ENCODE data around the gene RCAN1.
"Not testable (repeated sequence)": the region's sequence is repeated elsewhere in the genome, so short reads cannot be mapped to it uniquely, and the experiment has no call there.

Gene RCAN1

DNA sequence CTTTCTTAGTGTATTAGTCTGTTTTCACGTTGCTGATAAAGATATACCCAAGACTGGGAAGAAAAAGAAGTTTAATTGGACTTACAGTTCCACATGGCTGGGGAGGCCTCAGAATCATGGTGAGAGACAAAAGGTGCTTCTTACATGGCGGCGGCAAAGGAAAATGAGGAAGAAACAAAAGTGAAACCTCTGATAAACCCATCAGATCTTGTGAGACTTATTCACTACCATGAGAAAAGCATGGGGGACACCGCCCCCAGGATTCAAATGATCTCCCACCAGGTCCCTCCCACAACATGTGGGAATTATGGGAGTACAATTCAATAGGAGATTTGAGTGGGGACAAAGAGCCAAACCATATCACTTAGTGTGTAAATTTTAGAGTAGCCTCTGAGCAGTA is 46.1 kb downstream of the RCAN1 start:
- not testable (repeated sequence) for DNase-seq

GRCh38 chr21:34567604-34568155 is 47.2 kb downstream of the RCAN1 start:
- no peak for DNase-seq

- DNase-seq = no peak
Measured at GRCh38 chr21:34565238-34565637, 49.7 kb downstream of the RCAN1 start.

DNA sequence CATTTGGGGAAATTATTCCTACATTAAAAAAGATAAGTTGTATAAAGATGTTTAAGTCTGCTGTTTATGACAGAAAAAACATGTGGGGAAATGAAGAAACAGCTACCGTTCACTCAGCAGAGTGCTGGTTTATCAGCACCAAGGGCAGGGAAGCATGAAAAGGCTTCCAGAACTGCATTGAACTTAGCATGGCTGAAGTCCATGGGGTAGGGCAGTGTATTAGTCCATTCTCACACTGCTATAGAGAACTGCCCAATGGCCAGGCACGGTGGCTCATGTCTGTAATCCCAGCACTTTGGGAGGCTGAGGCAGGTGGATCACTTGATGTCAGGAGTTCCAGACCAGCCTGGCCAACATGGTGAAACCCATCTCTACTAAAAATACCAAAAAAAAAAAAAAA is 51.5 kb downstream of the RCAN1 start:
- not testable (repeated sequence) for DNase-seq

GRCh38 chr21:34561806-34562205 is 53.1 kb downstream of the RCAN1 start:
- no peak for DNase-seq

- DNase-seq = no peak
Measured at GRCh38 chr21:34560609-34561008, 54.3 kb downstream of the RCAN1 start.

DNA sequence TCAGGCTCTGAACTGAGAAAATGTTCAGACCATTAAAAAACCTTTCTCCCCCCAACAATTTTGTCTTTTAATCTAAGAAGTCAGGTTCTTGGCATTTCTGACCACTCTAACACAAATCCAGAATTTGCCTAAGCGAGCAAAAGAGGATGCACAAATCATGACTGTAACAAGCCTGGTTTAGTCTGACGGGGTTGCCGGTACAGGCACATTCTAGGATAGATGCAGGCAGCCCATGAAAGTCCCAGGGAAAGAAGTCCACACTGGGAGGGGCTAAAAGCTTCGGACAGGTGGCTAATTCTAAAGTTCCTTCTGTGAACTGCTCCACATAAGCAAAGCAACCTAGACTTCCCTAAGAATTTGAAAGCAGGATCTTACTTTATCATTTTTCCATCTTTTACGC is 54.9 kb downstream of the RCAN1 start:
- DNase-seq = no peak

DNA sequence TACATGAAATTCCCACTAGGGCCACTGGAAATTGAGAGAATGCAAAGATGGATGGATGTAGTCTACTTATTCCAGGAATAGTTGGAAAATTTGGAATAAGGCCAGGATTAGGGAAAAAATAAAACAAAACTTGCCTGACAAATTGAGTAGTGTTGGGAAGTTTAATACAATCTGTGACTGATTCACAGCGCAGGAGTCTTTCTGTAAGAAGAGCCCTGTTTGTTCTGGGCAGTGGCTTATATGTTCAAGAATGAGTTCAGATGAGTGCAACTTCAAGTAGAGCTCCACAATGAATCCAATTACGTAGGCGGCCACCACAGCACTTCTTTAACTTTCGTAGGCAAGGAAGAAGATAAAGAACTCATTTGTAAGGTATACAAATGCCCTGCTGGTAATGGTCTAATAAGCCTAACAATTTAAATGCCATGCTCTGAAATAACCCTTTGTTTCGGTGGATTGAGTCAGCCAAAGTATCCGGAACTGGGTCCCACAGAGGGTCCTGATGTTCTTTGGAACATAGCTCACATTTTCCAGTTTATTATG is 55.8 kb downstream of the RCAN1 start:
- no peak for DNase-seq

DNA sequence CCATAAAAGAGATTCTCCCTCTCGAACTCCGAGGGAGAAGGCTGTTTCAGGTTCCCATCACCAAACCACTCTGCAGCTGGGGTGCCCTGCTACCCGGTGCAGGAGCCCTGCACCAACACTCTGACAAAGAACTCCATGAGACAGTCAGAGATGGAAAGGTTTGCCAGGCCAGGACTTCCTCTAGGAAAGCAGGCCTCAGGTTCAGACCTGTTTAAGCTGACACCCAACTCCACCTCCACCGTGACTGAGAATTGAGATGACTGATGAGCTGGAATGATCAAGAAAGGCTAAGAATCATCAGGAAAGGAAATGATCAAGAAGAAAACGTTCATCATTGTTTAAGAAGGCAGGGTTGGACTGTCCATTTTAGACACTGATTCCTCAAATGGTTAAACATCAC is 56.7 kb downstream of the RCAN1 start:
- DNase-seq = no peak

- DNase-seq = no peak
Measured at GRCh38 chr21:34557261-34557660, 57.7 kb downstream of the RCAN1 start.

DNA sequence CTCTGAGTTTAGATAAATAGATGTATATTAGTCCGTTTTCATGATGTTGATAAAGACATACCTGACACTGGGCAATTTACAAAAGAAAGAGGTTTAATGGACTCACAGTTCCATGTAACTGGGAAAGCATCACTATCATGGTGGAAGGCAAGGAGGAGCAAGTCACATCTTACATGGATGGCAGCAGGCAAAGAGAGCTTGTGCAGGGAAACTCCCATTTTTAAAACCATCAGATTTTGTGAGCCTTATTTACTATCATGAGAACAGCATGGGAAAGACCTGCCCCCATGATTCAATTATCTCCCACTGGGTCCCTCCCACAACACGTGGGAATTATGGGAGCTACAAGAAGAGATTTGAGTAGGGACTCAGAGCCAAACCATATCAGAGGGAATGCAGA is 60.2 kb downstream of the RCAN1 start:
- not testable (repeated sequence) for DNase-seq

- DNase-seq = no peak
Measured at GRCh38 chr21:34554227-34554626, 60.7 kb downstream of the RCAN1 start.

DNA sequence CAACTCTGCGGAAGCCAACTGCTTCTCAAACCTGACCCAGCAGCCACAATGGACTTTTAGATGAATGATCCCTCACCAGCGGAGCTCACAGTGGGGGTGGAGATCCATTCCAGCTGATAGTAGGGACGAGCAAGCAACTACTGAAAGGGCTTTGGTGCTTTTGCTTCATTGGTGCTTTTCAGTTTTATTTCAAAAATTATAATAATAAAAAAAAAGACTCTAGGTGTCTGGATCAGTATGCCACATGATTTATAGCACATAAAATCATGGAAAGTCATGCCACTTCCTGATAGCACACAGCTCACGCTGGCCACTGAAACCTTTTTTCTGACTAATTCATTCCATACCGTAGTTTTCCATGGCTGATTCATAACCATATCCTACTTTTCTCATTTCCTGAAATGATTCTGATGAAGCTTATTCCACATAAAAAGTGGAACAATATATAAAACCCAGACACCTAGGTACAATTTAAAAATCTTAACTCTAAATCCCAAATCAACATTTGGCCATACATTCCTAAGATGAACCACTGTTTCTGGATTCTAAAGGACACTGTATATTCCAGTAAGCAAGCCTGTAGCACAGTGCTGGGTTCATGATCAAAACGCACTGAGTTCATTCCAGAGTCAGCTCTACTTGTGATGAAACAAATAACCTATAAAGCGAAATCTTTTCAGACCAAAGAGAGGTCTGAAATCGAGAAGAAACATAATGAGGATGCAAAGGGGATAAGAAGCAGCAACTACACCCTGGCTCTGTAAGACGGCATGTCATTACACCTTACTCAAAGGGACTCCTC is 61.6 kb downstream of the RCAN1 start:
- no peak for DNase-seq

DNA sequence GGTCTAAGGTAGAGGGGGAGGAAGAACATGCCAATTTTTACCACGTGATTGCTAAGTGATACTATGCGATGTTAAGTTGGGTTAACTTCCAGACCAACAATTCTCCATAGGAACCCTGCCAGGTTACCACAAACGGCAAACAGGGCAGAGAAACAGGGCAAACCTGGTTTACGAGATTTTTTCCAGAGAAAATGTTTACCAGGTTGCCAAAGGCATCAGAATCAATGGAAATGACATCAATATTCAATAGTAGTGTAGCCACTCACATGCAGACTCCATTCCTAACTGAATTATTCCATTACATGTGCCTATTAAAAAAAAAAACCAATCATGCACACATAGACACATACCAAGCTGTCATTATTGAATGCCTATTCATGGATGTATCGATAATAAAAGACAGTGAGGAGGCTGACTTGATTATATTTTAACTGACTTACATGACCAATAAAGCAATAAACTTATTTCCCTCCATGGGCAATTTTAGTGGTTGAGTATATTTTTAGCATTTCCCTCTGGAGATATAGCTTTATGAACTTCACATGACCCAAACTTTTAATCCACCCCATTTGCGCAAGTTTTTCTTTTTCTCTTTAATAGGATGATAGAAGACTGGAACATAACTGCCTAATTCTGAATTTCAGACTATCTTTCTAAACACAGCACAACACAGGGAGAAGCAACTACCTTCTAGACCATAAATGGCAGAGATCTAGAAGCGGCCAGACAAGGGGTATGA is 62.4 kb downstream of the RCAN1 start:
- DNase-seq = no peak

GRCh38 chr21:34550182-34550799 is 64.6 kb downstream of the RCAN1 start:
- DNase-seq = no peak

DNA sequence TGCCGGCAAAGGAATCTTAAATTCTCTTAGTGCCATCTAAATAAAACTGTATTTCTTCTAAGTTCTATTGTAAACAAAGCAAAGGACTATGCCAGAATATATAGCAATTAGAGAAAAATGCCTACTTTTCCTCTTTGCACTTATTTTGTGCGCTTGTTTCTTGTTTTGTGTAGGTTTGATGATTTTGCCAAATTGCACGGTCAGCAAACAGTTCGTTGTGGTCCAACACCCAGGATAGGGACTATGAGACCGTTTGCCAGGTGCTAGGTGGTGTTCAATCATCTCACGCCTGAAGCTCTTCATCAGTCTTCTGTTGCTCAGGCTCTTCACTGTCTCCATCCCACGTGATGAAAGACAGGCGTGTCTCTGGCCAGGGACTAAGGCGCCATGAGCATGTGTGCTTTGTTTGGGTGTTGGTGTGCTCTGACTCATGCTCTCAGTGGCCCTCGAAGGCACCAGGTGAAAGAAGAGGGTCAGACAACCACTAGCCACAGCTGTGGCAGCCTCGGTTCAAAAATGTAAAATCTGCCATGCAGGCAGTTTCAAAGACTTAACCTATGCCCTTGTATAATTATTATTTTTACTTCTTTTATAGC is 66.0 kb downstream of the RCAN1 start:
- DNase-seq = no peak

GRCh38 chr21:34546542-34546941 is 68.4 kb downstream of the RCAN1 start:
- DNase-seq = no peak

- DNase-seq = no peak
Measured at GRCh38 chr21:34545079-34545884, 69.6 kb downstream of the RCAN1 start.

DNA sequence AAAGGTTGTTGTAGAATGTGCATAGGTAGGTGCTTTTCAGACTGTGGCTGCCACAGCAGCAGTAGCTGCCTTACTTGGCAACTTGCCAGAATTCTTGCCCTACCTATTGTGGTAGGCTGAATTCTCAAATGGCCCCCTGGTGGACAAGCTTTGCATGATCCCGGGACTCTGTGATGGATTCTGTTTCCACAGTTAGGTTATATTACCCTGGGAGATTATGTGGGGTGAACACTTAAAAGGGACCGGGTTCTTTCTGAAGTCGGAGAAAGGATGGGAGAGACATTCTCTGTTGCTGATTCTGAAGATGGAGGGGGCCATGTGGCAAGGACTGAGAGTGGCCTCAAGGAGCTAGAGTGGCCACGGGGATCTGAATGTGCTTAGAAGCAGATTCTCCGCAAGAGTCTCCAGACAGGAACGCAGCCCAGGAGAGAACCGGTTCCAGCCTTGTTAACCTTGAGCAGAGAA is 70.8 kb downstream of the RCAN1 start:
- peak; percentile 3 to 46 for DNase-seq

GRCh38 chr21:34543017-34543416 is 71.9 kb downstream of the RCAN1 start:
- no peak for DNase-seq

GRCh38 chr21:34540206-34540605 is 74.7 kb downstream of the RCAN1 start:
- no peak for DNase-seq

- DNase-seq = no peak
Measured at GRCh38 chr21:34537838-34538237, 77.1 kb downstream of the RCAN1 start.

All from NCI-H2081 (cell line).